ENCODE results near the gene CRYAA.
A peak's percentile ranks its signal among the peaks of the same experiment; 100 is the strongest.
"Not testable (repeated sequence)": the region's sequence is repeated elsewhere in the genome, so short reads cannot be mapped to it uniquely, and the experiment has no call there.

The CRYAA gene

GRCh38 chr21:43177043-43177906 is 8.5 kb downstream of the CRYAA start:
- not testable (repeated sequence) for DNase-seq (ENCODE audit: low spot score)

- not testable (repeated sequence) for DNase-seq (ENCODE audit: low spot score)
These were observed 9.5 kb downstream of the CRYAA start for GRCh38 chr21:43178175-43178826.

GRCh38 chr21:43181033-43181432 is 12.2 kb downstream of the CRYAA start:
- not testable (repeated sequence) for DNase-seq (ENCODE audit: low spot score)

- not testable (repeated sequence) for DNase-seq (ENCODE audit: low spot score)
These were observed 18.5 kb downstream of the CRYAA start for GRCh38 chr21:43187268-43187667.

- DNase-seq (ENCODE audit: low spot score): no peak
These were observed 18.9 kb downstream of the CRYAA start for GRCh38 chr21:43187715-43188114.

- no peak for DNase-seq (ENCODE audit: low spot score)
These were observed 19.4 kb downstream of the CRYAA start for GRCh38 chr21:43188181-43188580.

- peak; percentile 69 for DNase-seq (ENCODE audit: low spot score)
These were observed 19.9 kb downstream of the CRYAA start for GRCh38 chr21:43188592-43189210.

GRCh38 chr21:43189936-43190335 is 21.1 kb downstream of the CRYAA start:
- no peak for DNase-seq (ENCODE audit: low spot score)

- DNase-seq (ENCODE audit: low spot score): no peak
These were observed 21.7 kb downstream of the CRYAA start for GRCh38 chr21:43190544-43190943.

- DNase-seq (ENCODE audit: low spot score): no peak
These were observed 22.1 kb downstream of the CRYAA start for GRCh38 chr21:43190951-43191350.

GRCh38 chr21:43191521-43191920 is 22.7 kb downstream of the CRYAA start:
- no peak for DNase-seq (ENCODE audit: low spot score)

GRCh38 chr21:43191971-43192370 is 23.2 kb downstream of the CRYAA start:
- DNase-seq (ENCODE audit: low spot score): no peak

GRCh38 chr21:43192501-43193081 is 23.8 kb downstream of the CRYAA start:
- peak; percentile 18 for DNase-seq (ENCODE audit: low spot score)

GRCh38 chr21:43193088-43193650 is 24.4 kb downstream of the CRYAA start:
- DNase-seq (ENCODE audit: low spot score): no peak

GRCh38 chr21:43193651-43194302 is 25.0 kb downstream of the CRYAA start:
- DNase-seq (ENCODE audit: low spot score): no peak

GRCh38 chr21:43194303-43195120 is 25.7 kb downstream of the CRYAA start:
- DNase-seq (ENCODE audit: low spot score): no peak

- DNase-seq (ENCODE audit: low spot score): no peak
These were observed 26.6 kb downstream of the CRYAA start for GRCh38 chr21:43195121-43196021.

GRCh38 chr21:43196826-43197225 is 28.0 kb downstream of the CRYAA start:
- no peak for DNase-seq (ENCODE audit: low spot score)

GRCh38 chr21:43198376-43198775 is 29.6 kb downstream of the CRYAA start:
- DNase-seq (ENCODE audit: low spot score): no peak

- no peak for DNase-seq (ENCODE audit: low spot score)
These were observed 32.7 kb downstream of the CRYAA start for GRCh38 chr21:43201491-43201890.

Measured in cerebellar cortex (tissue), 1 donor.